22Rv1 (cell line): ENCODE measurements around the gene PIRT.

ENCODE experiments used
- CTCF ChIP-seq: fragments of 450-650 bp; IDR thresholded peaks from 2 replicates; pipeline ENCODE4 v1.5.1; 2017; ENCODE audit warnings: mild to moderate bottlenecking
- ZFX ChIP-seq: fragments of 450-650 bp; IDR thresholded peaks from 2 replicates; pipeline ENCODE4 v1.6.1; 2017; ENCODE audit warnings: antibody characterized with exemption, borderline replicate concordance

GRCh38 chr17:10859051-10859450, 21.2 kb upstream of the PIRT start:
- TF ChIP-seq CTCF (no peak), ZFX (no peak)
